ENCODE measurements around the gene PTPRN2. TPM values are rescaled to one million over a fixed set of nuclear protein-coding genes. Genes with fewer than 3 reads are reported as not detected.

PTPRN2 gene
- total RNA-seq, 1 experiment from 2014 or later: 1.1 TPM

- no peaks in the 10 kb centered on the region for H3K27me3 ChIP-seq (ENCODE audit: control insufficient read depth, insufficient read depth, low read length)
- H3K4me1 ChIP-seq (ENCODE audit: control insufficient read depth, insufficient read depth, low read length): no peaks in the 10 kb centered on the region; the same call in 1 of the 2 replicates
- no peak for ATAC-seq
- intact Hi-C loops (cut with micrococcal nuclease; ENCODE audit: unreplicated experiment) (no loop called here), in situ Hi-C loops (cut with HindIII; ENCODE audit: low pct_unique_long_range_greater_than_20kb, low sequenced_read_pairs) (no loop called here)
- no peak for TF ChIP-seq POLR2AphosphoS5 (IDR thresholded peaks at IDR 0.05; ENCODE audit: low read depth, low read length)
- TF ChIP-seq SIN3A (IDR thresholded peaks at IDR 0.05; ENCODE audit: borderline replicate concordance, insufficient read depth, low read depth, low read length): no peak
- no peak for TF ChIP-seq TCF7L2 (IDR thresholded peaks at IDR 0.05; ENCODE audit: low read depth, low read length)
- no peak for TF ChIP-seq REST (IDR thresholded peaks at IDR 0.05; ENCODE audit: insufficient read depth in 1 of 2, low read depth in 2 of 2, low read length in 1 of 2)
- TF ChIP-seq, protein P1, sequence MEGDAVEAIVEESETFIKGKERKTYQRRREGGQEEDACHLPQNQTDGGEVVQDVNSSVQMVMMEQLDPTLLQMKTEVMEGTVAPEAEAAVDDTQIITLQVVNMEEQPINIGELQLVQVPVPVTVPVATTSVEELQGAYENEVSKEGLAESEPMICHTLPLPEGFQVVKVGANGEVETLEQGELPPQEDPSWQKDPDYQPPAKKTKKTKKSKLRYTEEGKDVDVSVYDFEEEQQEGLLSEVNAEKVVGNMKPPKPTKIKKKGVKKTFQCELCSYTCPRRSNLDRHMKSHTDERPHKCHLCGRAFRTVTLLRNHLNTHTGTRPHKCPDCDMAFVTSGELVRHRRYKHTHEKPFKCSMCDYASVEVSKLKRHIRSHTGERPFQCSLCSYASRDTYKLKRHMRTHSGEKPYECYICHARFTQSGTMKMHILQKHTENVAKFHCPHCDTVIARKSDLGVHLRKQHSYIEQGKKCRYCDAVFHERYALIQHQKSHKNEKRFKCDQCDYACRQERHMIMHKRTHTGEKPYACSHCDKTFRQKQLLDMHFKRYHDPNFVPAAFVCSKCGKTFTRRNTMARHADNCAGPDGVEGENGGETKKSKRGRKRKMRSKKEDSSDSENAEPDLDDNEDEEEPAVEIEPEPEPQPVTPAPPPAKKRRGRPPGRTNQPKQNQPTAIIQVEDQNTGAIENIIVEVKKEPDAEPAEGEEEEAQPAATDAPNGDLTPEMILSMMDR (IDR thresholded peaks at IDR 0.05): no peak
- BruUV-seq (replicated peaks): no TSS peak
- H3K4me3 ChIP-seq (ENCODE audit: low read depth in 2 of 2, low read length in 2 of 2): no peak overlapping the region
- no peak overlapping the region for H3K27ac ChIP-seq (ENCODE audit: low read length)
- POLR2A ChIA-PET: no interaction called here
- CTCF ChIA-PET: no interaction called here
- H3K9me3 ChIP-seq (ENCODE audit: control insufficient read depth, insufficient read depth, low read depth, low read length): no peaks in the 10 kb centered on the region
- no peaks in the 10 kb centered on the region for H3K36me3 ChIP-seq (ENCODE audit: control insufficient read depth, insufficient read depth, low read length)
- no peak for DNase-seq (ENCODE audit: low read depth, low spot score)
Measured at GRCh38 chr7:157619753-157620525, 967.7 kb downstream of the PTPRN2 start.

DNA sequence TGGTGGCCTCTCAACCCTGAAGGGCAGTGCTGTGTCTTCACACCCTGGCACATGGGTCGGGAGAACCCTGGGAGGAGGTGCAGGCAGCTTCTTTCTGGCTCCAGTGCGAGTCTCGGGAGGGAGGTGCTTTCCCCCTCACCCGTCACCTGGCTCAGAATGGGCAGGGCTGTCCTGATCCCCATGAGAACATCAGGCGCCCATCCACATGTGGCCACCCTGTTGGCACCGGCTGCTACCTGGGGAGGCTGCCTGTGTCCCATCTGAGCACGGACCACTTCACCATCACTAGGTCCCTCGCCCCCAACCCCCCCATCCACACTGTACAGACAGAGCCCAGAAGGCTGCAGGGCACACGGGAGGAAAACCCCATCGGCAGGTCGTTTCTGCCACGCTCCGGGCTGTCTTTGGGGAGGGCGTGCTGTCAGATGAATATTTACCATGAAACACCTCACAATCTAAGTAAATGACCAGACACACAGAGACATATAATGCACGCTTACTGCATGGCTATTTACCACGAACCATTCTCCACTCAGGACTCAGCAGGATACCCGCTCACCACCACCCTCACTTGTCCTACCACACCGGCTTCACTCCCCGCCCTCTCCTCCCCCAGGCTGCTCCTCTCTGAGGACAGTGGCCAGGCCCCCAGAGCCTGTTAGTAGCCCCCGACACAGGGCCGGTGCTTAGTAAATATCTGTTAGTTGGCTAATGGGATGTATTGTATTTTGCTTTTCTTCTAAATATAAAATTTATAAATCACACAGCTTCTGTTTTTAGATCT lies 968.6 kb downstream of the PTPRN2 start:
- H3K4me1 ChIP-seq (ENCODE audit: control insufficient read depth, insufficient read depth, low read length): no peaks in the 10 kb centered on the region; the same call in 1 of the 2 replicates
- BruUV-seq (replicated peaks): no TSS peak
- ATAC-seq (no peak), DNase-seq (ENCODE audit: low read depth, low spot score) (no peak)
- CTCF ChIA-PET: no interaction called here
- POLR2A ChIA-PET: no interaction called here
- intact Hi-C loops (cut with micrococcal nuclease; ENCODE audit: unreplicated experiment): no loop called here
- no peak overlapping the region for H3K4me3 ChIP-seq (ENCODE audit: low read depth in 2 of 2, low read length in 2 of 2)
- no peak for TF ChIP-seq POLR2AphosphoS5 (IDR thresholded peaks at IDR 0.05; ENCODE audit: low read depth, low read length)
- TF ChIP-seq, protein P1 (IDR thresholded peaks at IDR 0.05): no peak
- TF ChIP-seq SIN3A (IDR thresholded peaks at IDR 0.05; ENCODE audit: borderline replicate concordance, insufficient read depth, low read depth, low read length): no peak
- TF ChIP-seq REST (IDR thresholded peaks at IDR 0.05; ENCODE audit: insufficient read depth in 1 of 2, low read depth in 2 of 2, low read length in 1 of 2): no peak
- no peak for TF ChIP-seq TCF7L2 (IDR thresholded peaks at IDR 0.05; ENCODE audit: low read depth, low read length)
- H3K36me3 ChIP-seq (ENCODE audit: control insufficient read depth, insufficient read depth, low read length): no peaks in the 10 kb centered on the region
- in situ Hi-C loops (cut with HindIII; ENCODE audit: low pct_unique_long_range_greater_than_20kb, low sequenced_read_pairs): no loop called here
- H3K27ac ChIP-seq (ENCODE audit: low read length): no peak overlapping the region
- no peaks in the 10 kb centered on the region for H3K27me3 ChIP-seq (ENCODE audit: control insufficient read depth, insufficient read depth, low read length)
- no peaks in the 10 kb centered on the region for H3K9me3 ChIP-seq (ENCODE audit: control insufficient read depth, insufficient read depth, low read depth, low read length)
